Ascending aorta (tissue), 2 donors: ENCODE results near the gene PPP2R5C. TPM values are rescaled to one million over a fixed set of nuclear protein-coding genes. Genes with fewer than 3 reads are reported as not detected.

ENCODE experiments used
- DNase-seq, 2 donors: peaks; one replicate each; pipeline ENCODE4 v3.0.0-alpha.2; 2019; ENCODE audit warnings: low spot score in 2 of 2
- H3K27ac ChIP-seq, 2 donors: fragments of 200-600 bp; sonication (generic); one replicate each; pipeline ENCODE4 v1.5.1; 2016 to 2017; ENCODE audit warnings: mild to moderate bottlenecking in 1 of 2
- H3K27me3 ChIP-seq: fragments of 200-600 bp; sonication (generic); one replicate; pipeline ENCODE4 v1.5.1; 2017
- H3K36me3 ChIP-seq, 2 donors: fragments of 200-600 bp; sonication (generic); one replicate each; pipeline ENCODE4 v1.5.1; 2016
- H3K4me1 ChIP-seq, 2 donors: fragments of 200-600 bp; sonication (generic); one replicate each; pipeline ENCODE4 v1.5.1; 2016 to 2017; ENCODE audit warnings: mild to moderate bottlenecking in 1 of 2
- H3K4me3 ChIP-seq, 2 donors: fragments of 200-600 bp; sonication (generic); one replicate each; pipeline ENCODE4 v1.5.1; 2016 to 2017; ENCODE audit warnings: mild to moderate bottlenecking in 1 of 2
- H3K9me3 ChIP-seq, 2 donors: fragments of 200-600 bp; sonication (generic); one replicate each; pipeline ENCODE4 v1.5.1; 2016
- CTCF ChIP-seq, 3 experiments: fragments of 200-600 bp in 2 of 3; fragments of 450-650 bp in 1 of 3; sonication (generic) in 2 of 3; IDR thresholded peaks; one replicate each; pipeline ENCODE4 v1.5.1; 2016 to 2019; ENCODE audit warnings: antibody characterized with exemption in 3 of 3, mild to moderate bottlenecking in 1 of 3, moderate library complexity in 1 of 3
- intact Hi-C: fragments of 100-400 bp; cut with DNase I; formaldehyde crosslinking; loops from one replicate; pipeline ENCODE4 v1.15.1; 2023
- total RNA-seq: library from RNA; depleted of rRNA; stranded (reverse); fragments of >200 nt; gene quantifications from one replicate; pipeline ENCODE4 v1.1.0, GENCODE V29; 2016

PPP2R5C gene
- total RNA-seq, 1 donor from 2014 or later, result 45.6 TPM

DNA sequence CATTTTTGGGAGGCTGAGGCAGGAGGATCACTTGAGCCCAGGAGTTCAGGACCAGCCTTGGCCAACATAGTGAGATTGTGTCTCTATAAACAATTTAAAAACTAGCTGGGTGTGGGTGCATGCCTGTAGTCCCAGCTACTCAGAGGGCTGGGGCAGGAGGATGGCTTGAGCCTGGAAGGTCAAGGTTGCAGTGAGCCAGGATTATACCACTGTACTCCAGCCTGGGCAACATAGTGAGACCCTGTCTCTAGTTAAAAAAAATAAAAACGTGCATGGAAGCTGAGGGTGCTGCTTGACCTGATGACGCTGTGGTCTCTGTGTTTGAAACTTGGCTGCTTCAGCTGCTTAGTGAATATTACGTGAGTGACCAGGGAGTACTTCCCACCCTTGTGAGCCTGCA is 89.7 kb downstream of the PPP2R5C start:
- DNase-seq, result no peak
- TF ChIP-seq CTCF (IDR thresholded peaks at IDR 0.05), result no peak
- H3K4me3 ChIP-seq, result no peak overlapping the region
- no peaks in the 10 kb centered on the region for H3K27me3 ChIP-seq
- no peaks in the 10 kb centered on the region for H3K4me1 ChIP-seq
- no peaks in the 10 kb centered on the region for H3K36me3 ChIP-seq
- H3K9me3 ChIP-seq, result no peaks in the 10 kb centered on the region
- no peak overlapping the region for H3K27ac ChIP-seq
- intact Hi-C loops, result no loop called here

DNA sequence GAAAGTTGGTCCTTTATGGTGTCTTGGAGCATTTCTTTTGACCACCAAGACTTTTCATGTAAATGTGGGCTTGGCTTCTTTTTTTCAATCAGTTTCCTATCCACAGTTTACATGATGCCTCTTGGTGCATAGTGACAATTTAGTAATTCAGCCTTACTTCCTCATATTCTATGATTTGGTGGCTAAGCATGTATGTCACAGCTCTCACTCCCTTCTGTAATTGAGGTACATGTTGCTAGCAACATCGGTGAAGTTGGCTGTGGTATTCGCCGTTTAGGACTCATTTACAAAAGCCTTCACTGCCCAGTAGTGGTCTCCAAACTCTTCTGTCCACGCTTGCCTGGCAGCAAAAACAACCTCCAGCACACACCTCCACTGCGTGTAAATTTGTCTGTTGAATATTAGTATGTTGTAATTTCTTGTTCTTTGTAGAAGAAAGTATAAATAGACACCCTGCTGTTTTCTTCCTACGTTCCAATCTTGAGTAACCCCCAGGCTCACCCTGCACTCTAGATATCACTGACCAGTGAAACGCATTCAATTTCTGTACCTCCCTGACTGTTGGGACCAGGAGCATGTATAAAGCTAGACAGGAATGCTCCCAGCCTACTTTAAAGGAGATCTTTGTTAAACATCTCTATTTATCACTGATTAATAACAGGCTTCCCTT is 90.4 kb downstream of the PPP2R5C start:
- no peak for TF ChIP-seq CTCF (IDR thresholded peaks at IDR 0.05)
- Histone ChIP-seq H3K4me3 (no peak overlapping the region), H3K36me3 (no peaks in the 10 kb centered on the region), H3K27me3 (no peaks in the 10 kb centered on the region), H3K4me1 (no peaks in the 10 kb centered on the region), H3K9me3 (no peaks in the 10 kb centered on the region), H3K27ac (no peak overlapping the region)
- intact Hi-C loops, result no loop called here
- no peak for DNase-seq

DNA sequence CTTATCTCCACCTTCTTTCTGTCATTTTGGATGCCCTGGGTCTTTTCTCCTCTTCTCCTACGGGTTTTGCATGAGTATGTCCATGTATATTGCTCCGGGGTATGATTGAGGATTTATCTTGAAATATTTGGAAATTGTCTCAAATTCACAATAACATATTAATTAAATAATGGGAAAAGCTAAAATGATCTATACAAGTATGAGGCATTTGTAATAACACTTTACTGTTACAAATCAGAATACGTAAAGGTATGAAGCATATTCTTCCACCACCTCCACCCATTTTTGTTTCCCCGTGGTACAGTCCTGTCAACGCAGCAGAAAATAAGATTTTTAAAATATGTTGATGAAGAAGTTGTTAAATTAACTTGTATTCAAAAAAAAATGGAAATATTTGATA is 91.3 kb downstream of the PPP2R5C start:
- Histone ChIP-seq H3K9me3 (no peaks in the 10 kb centered on the region), H3K36me3 (peaks cover 1 to 7% of the 10 kb centered on the region in 2 donors), H3K4me3 (no peak overlapping the region), H3K27ac (no peak overlapping the region), H3K27me3 (no peaks in the 10 kb centered on the region), H3K4me1 (no peaks in the 10 kb centered on the region)
- DNase-seq, result no peak
- TF ChIP-seq CTCF (IDR thresholded peaks at IDR 0.05), result no peak
- intact Hi-C loops, result no loop called here

DNA sequence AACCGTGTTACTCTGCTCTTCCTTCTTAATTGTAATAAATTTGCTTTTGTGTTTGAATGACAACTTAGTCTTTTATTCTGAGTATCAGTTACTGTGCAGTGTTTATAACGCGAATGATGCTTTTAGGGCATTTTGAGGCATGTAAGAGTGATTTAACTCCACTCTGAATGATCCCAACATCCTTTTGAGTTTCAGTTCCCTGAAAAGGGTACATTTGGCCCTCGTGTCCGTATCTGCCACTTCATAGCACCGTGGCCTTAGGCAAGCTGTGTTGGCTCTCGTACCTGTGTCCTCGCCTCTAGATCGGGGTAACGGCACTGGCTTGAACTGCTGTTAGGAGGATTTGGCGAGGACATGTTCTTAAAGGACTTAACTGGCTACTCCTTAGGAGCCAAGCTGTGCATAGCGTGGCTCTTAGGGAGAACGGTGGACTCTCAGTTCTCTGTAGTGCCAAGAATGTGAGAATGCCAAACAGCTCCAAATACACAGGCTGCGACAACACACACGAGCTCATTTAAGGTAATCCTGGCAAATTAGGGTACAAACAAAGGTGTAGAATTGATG is 92.0 kb downstream of the PPP2R5C start:
- no peak for DNase-seq
- H3K27me3 ChIP-seq, result no peaks in the 10 kb centered on the region
- intact Hi-C loops, result no loop called here
- no peak overlapping the region for H3K4me3 ChIP-seq
- no peaks in the 10 kb centered on the region for H3K4me1 ChIP-seq
- peaks cover 7 to 9% of the 10 kb centered on the region in 2 donors for H3K36me3 ChIP-seq
- TF ChIP-seq CTCF (IDR thresholded peaks at IDR 0.05), result no peak
- no peaks in the 10 kb centered on the region for H3K9me3 ChIP-seq
- H3K27ac ChIP-seq, result no peak overlapping the region

DNA sequence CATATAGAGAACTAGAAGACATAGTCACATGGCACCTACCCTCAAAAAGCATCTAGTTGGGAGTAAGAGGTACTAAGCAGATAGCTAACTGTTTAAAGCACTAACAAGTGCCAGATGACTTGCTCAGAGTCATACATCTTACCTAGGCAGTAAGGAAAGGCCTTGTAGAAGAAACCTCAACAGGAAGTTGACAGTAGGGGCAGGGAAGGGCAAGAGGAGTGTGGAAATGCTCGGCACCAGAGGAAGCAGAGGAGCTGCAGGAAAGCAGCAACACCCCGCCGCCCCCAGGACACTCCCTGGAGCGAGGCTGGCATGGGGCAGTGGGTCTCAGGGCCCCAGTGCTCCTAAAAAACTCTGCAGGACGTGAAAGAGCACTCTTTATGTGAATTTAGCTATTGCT is 92.9 kb downstream of the PPP2R5C start:
- intact Hi-C loops, result no loop called here
- Histone ChIP-seq H3K9me3 (no peaks in the 10 kb centered on the region), H3K27me3 (no peaks in the 10 kb centered on the region), H3K4me3 (no peak overlapping the region), H3K4me1 (no peaks in the 10 kb centered on the region), H3K27ac (no peak overlapping the region), H3K36me3 (peaks cover 7 to 10% of the 10 kb centered on the region in 2 donors)
- DNase-seq, result no peak
- TF ChIP-seq CTCF (IDR thresholded peaks at IDR 0.05), result no peak
